HCT116 (cell line): ENCODE measurements around the gene MISP.

Source experiments
- CBX3 ChIP-seq: IDR thresholded peaks from 2 replicates; pipeline ENCODE4 v1.6.1; 2012; ENCODE audit warnings: low read depth
- CTCF ChIP-seq, 3 experiments: fragments of 200-600 bp in 1 of 3; sonication (generic) in 1 of 3; IDR thresholded peaks in 2 of 3; conservative IDR thresholded peaks in 1 of 3; 2 replicates each; pipeline ENCODE4 v1.5.1; 2012 to 2017; ENCODE audit warnings: low read depth in 2 of 3, low read length in 2 of 3, antibody characterized with exemption in 1 of 3, borderline replicate concordance in 1 of 3, control low read depth in 1 of 3, mild to moderate bottlenecking in 1 of 3, mixed read lengths in 1 of 3, mixed run types in 1 of 3, moderate library complexity in 1 of 3; ENCODE audit not compliant: insufficient read depth in 1 of 3
- EGR1 ChIP-seq: IDR thresholded peaks from 2 replicates; pipeline ENCODE4 v1.6.1; 2012; ENCODE audit warnings: low read depth
- FOSL1 ChIP-seq: IDR thresholded peaks from 2 replicates; pipeline ENCODE4 v1.6.1; 2012; ENCODE audit warnings: low read depth
- POLR2AphosphoS5 ChIP-seq: IDR thresholded peaks from 2 replicates; pipeline ENCODE4 v1.6.1; 2011; ENCODE audit warnings: mild to moderate bottlenecking, low read depth, low read length, moderate library complexity
- SIN3A ChIP-seq: IDR thresholded peaks from 2 replicates; pipeline ENCODE4 v1.6.1; 2012; ENCODE audit warnings: low read depth
- ZBTB33 ChIP-seq: IDR thresholded peaks from 2 replicates; pipeline ENCODE4 v1.6.1; 2011; ENCODE audit warnings: mild to moderate bottlenecking, low read length, moderate library complexity; ENCODE audit not compliant: insufficient replicate concordance; ENCODE audit errors: extremely low read depth
- ZFX ChIP-seq: fragments of 450-650 bp; IDR thresholded peaks from 2 replicates; pipeline ENCODE4 v1.6.1; 2017
- ZNF274 ChIP-seq: fragments of 200-500 bp; sonication (Bioruptor generic); IDR thresholded peaks from 2 replicates; pipeline ENCODE4 v1.6.1; 2014; ENCODE audit warnings: mild to moderate bottlenecking, low read depth, low read length, inconsistent platforms
- TF ChIP-seq, protein P1 (sequence below): IDR thresholded peaks from 2 replicates; pipeline ENCODE4 v1.6.1; 2012; ENCODE audit warnings: low read depth

- TF ChIP-seq CTCF (IDR thresholded peaks at IDR 0.05 in 2 of 3, conservative IDR thresholded peaks at IDR 0.05 in 1 of 3; ENCODE audit: borderline replicate concordance in 1 of 3, insufficient read depth in 1 of 3, low read depth in 2 of 3, low read length in 2 of 3) (no peak), SIN3A (no peak), CBX3 (no peak), POLR2AphosphoS5 (no peak), ZNF274 (no peak), FOSL1 (no peak), ZFX (no peak), EGR1 (no peak), ZBTB33 (no peak)
- TF ChIP-seq, protein P1, sequence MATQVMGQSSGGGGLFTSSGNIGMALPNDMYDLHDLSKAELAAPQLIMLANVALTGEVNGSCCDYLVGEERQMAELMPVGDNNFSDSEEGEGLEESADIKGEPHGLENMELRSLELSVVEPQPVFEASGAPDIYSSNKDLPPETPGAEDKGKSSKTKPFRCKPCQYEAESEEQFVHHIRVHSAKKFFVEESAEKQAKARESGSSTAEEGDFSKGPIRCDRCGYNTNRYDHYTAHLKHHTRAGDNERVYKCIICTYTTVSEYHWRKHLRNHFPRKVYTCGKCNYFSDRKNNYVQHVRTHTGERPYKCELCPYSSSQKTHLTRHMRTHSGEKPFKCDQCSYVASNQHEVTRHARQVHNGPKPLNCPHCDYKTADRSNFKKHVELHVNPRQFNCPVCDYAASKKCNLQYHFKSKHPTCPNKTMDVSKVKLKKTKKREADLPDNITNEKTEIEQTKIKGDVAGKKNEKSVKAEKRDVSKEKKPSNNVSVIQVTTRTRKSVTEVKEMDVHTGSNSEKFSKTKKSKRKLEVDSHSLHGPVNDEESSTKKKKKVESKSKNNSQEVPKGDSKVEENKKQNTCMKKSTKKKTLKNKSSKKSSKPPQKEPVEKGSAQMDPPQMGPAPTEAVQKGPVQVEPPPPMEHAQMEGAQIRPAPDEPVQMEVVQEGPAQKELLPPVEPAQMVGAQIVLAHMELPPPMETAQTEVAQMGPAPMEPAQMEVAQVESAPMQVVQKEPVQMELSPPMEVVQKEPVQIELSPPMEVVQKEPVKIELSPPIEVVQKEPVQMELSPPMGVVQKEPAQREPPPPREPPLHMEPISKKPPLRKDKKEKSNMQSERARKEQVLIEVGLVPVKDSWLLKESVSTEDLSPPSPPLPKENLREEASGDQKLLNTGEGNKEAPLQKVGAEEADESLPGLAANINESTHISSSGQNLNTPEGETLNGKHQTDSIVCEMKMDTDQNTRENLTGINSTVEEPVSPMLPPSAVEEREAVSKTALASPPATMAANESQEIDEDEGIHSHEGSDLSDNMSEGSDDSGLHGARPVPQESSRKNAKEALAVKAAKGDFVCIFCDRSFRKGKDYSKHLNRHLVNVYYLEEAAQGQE, result no peak
Observed at GRCh38 chr19:756821-757688, 6.1 kb downstream of the MISP start.
